A673 (cell line): ENCODE results near the gene SDK1. TPM values are rescaled to one million over a fixed set of nuclear protein-coding genes. Genes with fewer than 3 reads are reported as not detected.

Experiments
- BruUV-seq: library from RNA; stranded (reverse); fragments of 400-500 nt; replicated peaks from 2 replicates; lab custom pipeline; 2021; lab: Mats Ljungman, UMichigan
- CTCF ChIA-PET: fragments of 300-600 bp; sonication (Branson Sonifier 250); formaldehyde crosslinking; loops from one replicate; lab custom pipeline; 2022; ENCODE audit warnings: antibody characterized with exemption; lab: Charles Lee
- POLR2A ChIA-PET: fragments of 300-600 bp; sonication (Branson Sonifier 250); formaldehyde crosslinking; loops from one replicate; lab custom pipeline; 2022; ENCODE audit warnings: antibody characterized with exemption; ENCODE audit not compliant: low non-redundant PET; lab: Charles Lee
- DNase-seq: peaks from one replicate; pipeline ENCODE4 v3.0.0-alpha.2; 2015; ENCODE audit warnings: low spot score
- H3K27ac ChIP-seq: fragments of 200-600 bp; sonication (generic); 2 replicates; pipeline ENCODE4 v1.5.1; 2016; ENCODE audit warnings: mixed run types, low read depth, mild to moderate bottlenecking, mixed read lengths, antibody characterized with exemption, low read length; ENCODE audit not compliant: poor library complexity, severe bottlenecking
- H3K27me3 ChIP-seq: fragments of 200-600 bp; sonication (generic); replicated peaks from 2 replicates; pipeline ENCODE4 v1.6.1; 2017; ENCODE audit warnings: mixed run types, low read depth, mild to moderate bottlenecking, mixed read lengths, antibody characterized with exemption, low read length; ENCODE audit not compliant: insufficient read depth, poor library complexity
- H3K36me3 ChIP-seq: fragments of 200-600 bp; sonication (generic); 2 replicates; pipeline ENCODE4 v1.6.1; 2016; ENCODE audit warnings: mixed run types, mild to moderate bottlenecking, mixed read lengths, antibody characterized with exemption, low read length; ENCODE audit not compliant: insufficient read depth, poor library complexity, severe bottlenecking
- H3K4me1 ChIP-seq: fragments of 200-600 bp; sonication (generic); 2 replicates; pipeline ENCODE4 v1.6.1; 2017; ENCODE audit warnings: mixed run types, mild to moderate bottlenecking, mixed read lengths, antibody characterized with exemption, low read length; ENCODE audit not compliant: insufficient read depth, poor library complexity, severe bottlenecking
- H3K4me3 ChIP-seq: fragments of 200-600 bp; sonication (generic); 2 replicates; pipeline ENCODE4 v1.5.1; 2016; ENCODE audit warnings: low read depth, mixed run types, mild to moderate bottlenecking, mixed read lengths, low read length; ENCODE audit not compliant: poor library complexity, severe bottlenecking
- H3K9me3 ChIP-seq: fragments of 200-600 bp; sonication (generic); 2 replicates; pipeline ENCODE4 v1.6.1; 2016; ENCODE audit warnings: mixed run types, low read depth, mild to moderate bottlenecking, mixed read lengths, antibody characterized with exemption, low read length; ENCODE audit not compliant: poor library complexity, severe bottlenecking
- CTCF ChIP-seq: fragments of 300-800, 200-600 bp; sonication (generic); conservative IDR thresholded peaks from 2 replicates; pipeline ENCODE4 v1.5.1; 2017; ENCODE audit warnings: low read depth, mild to moderate bottlenecking, antibody characterized with exemption, low read length, moderate library complexity, mixed read lengths
- EZH2 ChIP-seq: fragments of 200-600 bp; sonication (generic); IDR thresholded peaks from 2 replicates; pipeline ENCODE4 v1.6.1; 2017; ENCODE audit warnings: borderline replicate concordance, low read depth, mild to moderate bottlenecking, mixed read lengths, antibody characterized with exemption, low read length; ENCODE audit not compliant: poor library complexity, severe bottlenecking
- intact Hi-C: fragments of 100-400 bp; cut with micrococcal nuclease; formaldehyde crosslinking; loops from one replicate; pipeline ENCODE4 v1.10.0; 2022; ENCODE audit not compliant: unreplicated experiment
- total RNA-seq: library from RNA; stranded (reverse); gene quantifications from 2 replicates; pipeline ENCODE4 v1.2.3, GENCODE V29; 2021

SDK1 gene
- total RNA-seq, 1 experiment from 2014 or later, result 14.7 TPM

- no peaks in the 10 kb centered on the region for H3K36me3 ChIP-seq
- H3K27ac ChIP-seq, result no peak overlapping the region
- ChIA-PET CTCF (no interaction called here), POLR2A (no interaction called here)
- intact Hi-C loops, result no loop called here
- H3K9me3 ChIP-seq, result no peaks in the 10 kb centered on the region
- no TSS peak for BruUV-seq
- H3K4me3 ChIP-seq, result no peak overlapping the region
- TF ChIP-seq CTCF (no peak), EZH2 (no peak)
- no peak for DNase-seq
- H3K4me1 ChIP-seq, result no peaks in the 10 kb centered on the region
- H3K27me3 ChIP-seq, result no peaks in the 10 kb centered on the region
Observed at GRCh38 chr7:4071370-4072058, 770.5 kb downstream of the SDK1 start.

GRCh38 chr7:4072161-4072925 lies 771.3 kb downstream of the SDK1 start:
- no peak overlapping the region for H3K27ac ChIP-seq
- no peak overlapping the region for H3K4me3 ChIP-seq
- no peaks in the 10 kb centered on the region for H3K9me3 ChIP-seq
- no TSS peak for BruUV-seq
- intact Hi-C loops, result no loop called here
- no peaks in the 10 kb centered on the region for H3K4me1 ChIP-seq
- ChIA-PET POLR2A (no interaction called here), CTCF (no interaction called here)
- no peaks in the 10 kb centered on the region for H3K36me3 ChIP-seq
- DNase-seq, result no peak
- TF ChIP-seq EZH2, result no peak
- no peak for TF ChIP-seq CTCF
- H3K27me3 ChIP-seq, result no peaks in the 10 kb centered on the region

GRCh38 chr7:4073052-4073451 lies 772.0 kb downstream of the SDK1 start:
- Histone ChIP-seq H3K4me3 (no peak overlapping the region), H3K36me3 (no peaks in the 10 kb centered on the region), H3K27ac (no peak overlapping the region), H3K9me3 (no peaks in the 10 kb centered on the region), H3K4me1 (no peaks in the 10 kb centered on the region), H3K27me3 (no peaks in the 10 kb centered on the region)
- CTCF ChIA-PET, result no interaction called here
- intact Hi-C loops, result no loop called here
- POLR2A ChIA-PET, result no interaction called here
- no peak for DNase-seq
- BruUV-seq, result no TSS peak
- TF ChIP-seq EZH2 (no peak), CTCF (no peak)
